HEK293 (cell line): ENCODE results near the gene RASA1.

Experiments
- CTCF ChIA-PET: fragments of 350-600 bp; formaldehyde crosslinking; extraction: SDS; loops from one replicate; lab custom pipeline; 2021; ENCODE audit warnings: antibody characterized with exemption; lab: Yijun Ruan, JAX
- POLR2A ChIA-PET: fragments of 300-600 bp; formaldehyde crosslinking; extraction: SDS; loops from one replicate; lab custom pipeline; 2020; ENCODE audit warnings: antibody characterized with exemption, inconsistent platforms; lab: Yijun Ruan, JAX
- H3K27ac ChIP-seq: fragments of 200-500 bp; sonication (Bioruptor generic); 2 replicates; pipeline ENCODE4 v1.5.1; 2014; ENCODE audit warnings: low read depth, low read length, control low read depth, inconsistent platforms; ENCODE audit errors: extremely low read depth
- H3K36me3 ChIP-seq, 2 experiments: fragments of 200-500 bp in 1 of 2; sonication (Bioruptor generic) in 1 of 2; 1 replicate in 1 of 2; 2 replicates in 1 of 2; pipeline ENCODE4 v1.5.1; 2014 to 2017; ENCODE audit warnings: inconsistent platforms in 2 of 2, low read length in 2 of 2; ENCODE audit not compliant: control insufficient read depth in 2 of 2, insufficient read depth in 1 of 2
- H3K4me1 ChIP-seq: fragments of 200-500 bp; sonication (Bioruptor generic); 2 replicates; pipeline ENCODE4 v1.5.1; 2014; ENCODE audit warnings: mild to moderate bottlenecking, low read length, inconsistent platforms; ENCODE audit not compliant: control insufficient read depth, insufficient read depth
- H3K4me3 ChIP-seq: 2 replicates; pipeline ENCODE4 v1.5.1; 2011; ENCODE audit warnings: low read depth, mild to moderate bottlenecking, control low read depth, low read length, moderate library complexity
- H3K9me3 ChIP-seq: fragments of 200-500 bp; sonication (Bioruptor generic); 2 replicates; pipeline ENCODE4 v1.5.1; 2014; ENCODE audit warnings: low read depth, low read length, inconsistent platforms; ENCODE audit not compliant: control insufficient read depth, insufficient read depth
- BCL11B ChIP-seq: fragments of 450-650 bp; formaldehyde crosslinking; IDR thresholded peaks from 2 replicates; pipeline ENCODE4 v1.5.1; 2016; ENCODE audit warnings: low read depth, missing biosample characterization, missing genetic modification characterization
- EGR2 ChIP-seq: fragments of 450-650 bp; formaldehyde crosslinking; IDR thresholded peaks from 2 replicates; pipeline ENCODE4 v1.5.1; 2016; ENCODE audit warnings: low read depth, missing biosample characterization, missing genetic modification characterization
- GLI4 ChIP-seq: fragments of 450-650 bp; formaldehyde crosslinking; IDR thresholded peaks from 2 replicates; pipeline ENCODE4 v1.5.1; 2016; ENCODE audit warnings: missing biosample characterization, missing genetic modification characterization
- GLIS2 ChIP-seq: fragments of 450-650 bp; formaldehyde crosslinking; IDR thresholded peaks from 2 replicates; pipeline ENCODE4 v1.5.1; 2016; ENCODE audit warnings: missing biosample characterization, missing genetic modification characterization
- MZF1 ChIP-seq: fragments of 450-650 bp; formaldehyde crosslinking; IDR thresholded peaks from 2 replicates; pipeline ENCODE4 v1.5.1; 2017; ENCODE audit warnings: missing biosample characterization, missing genetic modification characterization, borderline replicate concordance
- PRDM2 ChIP-seq: fragments of 450-650 bp; formaldehyde crosslinking; IDR thresholded peaks from 2 replicates; pipeline ENCODE4 v1.5.1; 2016; ENCODE audit warnings: missing biosample characterization, missing genetic modification characterization, borderline replicate concordance
- SETDB1 ChIP-seq: IDR thresholded peaks from one replicate; pipeline ENCODE4 v1.6.1; 2017; ENCODE audit warnings: mild to moderate bottlenecking, low read length, moderate library complexity, mixed read lengths; ENCODE audit not compliant: insufficient read length
- YY1 ChIP-seq: fragments of 450-650 bp; formaldehyde crosslinking; IDR thresholded peaks from 2 replicates; pipeline ENCODE4 v1.5.1; 2018; ENCODE audit warnings: missing biosample characterization, missing genetic modification characterization
- ZBTB11 ChIP-seq: fragments of 450-650 bp; formaldehyde crosslinking; conservative IDR thresholded peaks from 2 replicates; pipeline ENCODE4 v1.5.1; 2016; ENCODE audit warnings: low read depth, missing biosample characterization, missing genetic modification characterization
- ZNF10 ChIP-seq: fragments of 450-650 bp; formaldehyde crosslinking; IDR thresholded peaks from 2 replicates; pipeline ENCODE4 v1.5.1; 2017; ENCODE audit warnings: missing biosample characterization, missing genetic modification characterization
- ZNF16 ChIP-seq: fragments of 450-650 bp; formaldehyde crosslinking; IDR thresholded peaks from 2 replicates; pipeline ENCODE4 v1.5.1; 2016; ENCODE audit warnings: low read depth, missing biosample characterization, missing genetic modification characterization
- ZNF221 ChIP-seq: fragments of 450-650 bp; formaldehyde crosslinking; IDR thresholded peaks from 2 replicates; pipeline ENCODE4 v1.5.1; 2017; ENCODE audit warnings: missing biosample characterization, missing genetic modification characterization, borderline replicate concordance
- ZNF302 ChIP-seq: fragments of 450-650 bp; formaldehyde crosslinking; IDR thresholded peaks from 2 replicates; pipeline ENCODE4 v1.5.1; 2016; ENCODE audit warnings: missing biosample characterization, missing genetic modification characterization, low read depth
- ZNF335 ChIP-seq: fragments of 450-650 bp; formaldehyde crosslinking; conservative IDR thresholded peaks from 2 replicates; pipeline ENCODE4 v1.5.1; 2016; ENCODE audit warnings: missing biosample characterization, missing genetic modification characterization
- ZNF37A ChIP-seq: fragments of 450-650 bp; IDR thresholded peaks from 2 replicates; pipeline ENCODE4 v1.5.1; 2018; ENCODE audit warnings: missing biosample characterization, missing genetic modification characterization
- ZNF426 ChIP-seq: fragments of 450-650 bp; formaldehyde crosslinking; IDR thresholded peaks from 2 replicates; pipeline ENCODE4 v1.5.1; 2017; ENCODE audit warnings: missing biosample characterization, missing genetic modification characterization, mild to moderate bottlenecking, inconsistent platforms, moderate library complexity
- ZNF449 ChIP-seq: fragments of 450-650 bp; formaldehyde crosslinking; IDR thresholded peaks from 2 replicates; pipeline ENCODE4 v1.5.1; 2017; ENCODE audit warnings: missing biosample characterization, mild to moderate bottlenecking, missing genetic modification characterization, moderate library complexity
- ZNF629 ChIP-seq: fragments of 450-650 bp; formaldehyde crosslinking; IDR thresholded peaks from 2 replicates; pipeline ENCODE4 v1.5.1; 2017; ENCODE audit warnings: missing biosample characterization, missing genetic modification characterization
- ZNF704 ChIP-seq: fragments of 450-650 bp; formaldehyde crosslinking; IDR thresholded peaks from 2 replicates; pipeline ENCODE4 v1.5.1; 2016; ENCODE audit warnings: missing biosample characterization, missing genetic modification characterization
- ZSCAN4 ChIP-seq: fragments of 450-650 bp; formaldehyde crosslinking; IDR thresholded peaks from 2 replicates; pipeline ENCODE4 v1.5.1; 2017; ENCODE audit warnings: missing biosample characterization, missing genetic modification characterization

RASA1 gene

GRCh38 chr5:87372705-87373104, 105.0 kb downstream of the RASA1 start:
- no peak overlapping the region for H3K27ac ChIP-seq
- TF ChIP-seq GLIS2 (tag by site-specific recombination), result no peak
- TF ChIP-seq ZNF426, result 0 out of 2 replicates have a peak, but pooled peaks have one; percentile 3
- no peak overlapping the region for H3K4me3 ChIP-seq
- ChIA-PET CTCF (interaction anchor here (0.5 to 1.2 kb wide), 2 partner anchors 303 to 325 kb away, joined by 3 read pairs; no protein-coding TSS in a partner anchor), POLR2A (no interaction called here)
- peaks cover 27 to 46% of the 10 kb centered on the region in 2 experiments for H3K36me3 ChIP-seq
- no peaks in the 10 kb centered on the region for H3K9me3 ChIP-seq
- no peaks in the 10 kb centered on the region for H3K4me1 ChIP-seq

GRCh38 chr5:87382224-87382623, 114.5 kb downstream of the RASA1 start:
- TF ChIP-seq ZNF37A (tag by site-specific recombination), result no peak
- no peak for TF ChIP-seq ZNF704 (tag by site-specific recombination)
- no peak for TF ChIP-seq ZNF16 (tag by site-specific recombination)
- TF ChIP-seq GLI4 (tag by site-specific recombination), result no peak
- no peak for TF ChIP-seq ZSCAN4 (tag by site-specific recombination)
- TF ChIP-seq SETDB1, result no peak
- TF ChIP-seq ZNF10, result no peak
- TF ChIP-seq ZNF221 (tag by site-specific recombination), result no peak
- TF ChIP-seq PRDM2 (tag by site-specific recombination), result no peak
- no peak for TF ChIP-seq ZNF629 (tag by site-specific recombination)
- no peak for TF ChIP-seq ZNF449 (tag by site-specific recombination)
- TF ChIP-seq EGR2 (tag by site-specific recombination), result no peak
- TF ChIP-seq YY1 (tag by site-specific recombination), result no peak
- no peak for TF ChIP-seq ZNF426
- TF ChIP-seq ZBTB11, result no peak
- TF ChIP-seq BCL11B (tag by site-specific recombination), result no peak
- TF ChIP-seq ZNF335 (tag by site-specific recombination), result no peak
- no peak for TF ChIP-seq ZNF302 (tag by site-specific recombination)
- TF ChIP-seq MZF1 (tag by site-specific recombination), result no peak
- H3K36me3 ChIP-seq, result peaks cover 49 to 81% of the 10 kb centered on the region in 2 experiments
- H3K9me3 ChIP-seq, result no peaks in the 10 kb centered on the region
- CTCF ChIA-PET, result interaction anchor here (0.6 to 0.7 kb wide), 2 partner anchors 99 to 363 kb away, joined by 3 to 4 read pairs; no protein-coding TSS in a partner anchor
- no peaks in the 10 kb centered on the region for H3K4me1 ChIP-seq
- no peak overlapping the region for H3K27ac ChIP-seq
- no peak overlapping the region for H3K4me3 ChIP-seq
- POLR2A ChIA-PET, result no interaction called here
